Ishikawa (cell line): ENCODE data around the gene RAF1.

Experiments used
- CEBPB ChIP-seq: IDR thresholded peaks from 2 replicates; pipeline ENCODE4 v1.6.1; 2012
- EGR1 ChIP-seq: IDR thresholded peaks from 2 replicates; pipeline ENCODE4 v1.6.1; 2012
- EP300 ChIP-seq: IDR thresholded peaks from 2 replicates; pipeline ENCODE4 v1.6.1; 2012; ENCODE audit warnings: borderline replicate concordance
- FOXM1 ChIP-seq: IDR thresholded peaks from 2 replicates; pipeline ENCODE4 v1.6.1; 2012; ENCODE audit warnings: low read depth, borderline replicate concordance
- NFIC ChIP-seq: IDR thresholded peaks from 2 replicates; pipeline ENCODE4 v1.6.1; 2012
- RAD21 ChIP-seq: IDR thresholded peaks from 2 replicates; pipeline ENCODE4 v1.6.1; 2012; ENCODE audit warnings: low read depth
- TAF1 ChIP-seq: IDR thresholded peaks from 2 replicates; pipeline ENCODE4 v1.6.1; 2012; ENCODE audit warnings: low read depth, mild to moderate bottlenecking
- YY1 ChIP-seq: IDR thresholded peaks from 2 replicates; pipeline ENCODE4 v1.6.1; 2012; ENCODE audit warnings: low read depth
- ZBTB7A ChIP-seq: IDR thresholded peaks from 2 replicates; pipeline ENCODE4 v1.6.1; 2012; ENCODE audit warnings: low read depth
- TF ChIP-seq, protein P1 (sequence below): IDR thresholded peaks from 2 replicates; pipeline ENCODE4 v1.6.1; 2012
- TF ChIP-seq, protein P2 (sequence below): IDR thresholded peaks from 2 replicates; pipeline ENCODE4 v1.6.1; 2012; ENCODE audit warnings: low read depth, mild to moderate bottlenecking
- TF ChIP-seq, protein P3 (sequence below): IDR thresholded peaks from 2 replicates; pipeline ENCODE4 v1.6.1; 2012

DNA sequence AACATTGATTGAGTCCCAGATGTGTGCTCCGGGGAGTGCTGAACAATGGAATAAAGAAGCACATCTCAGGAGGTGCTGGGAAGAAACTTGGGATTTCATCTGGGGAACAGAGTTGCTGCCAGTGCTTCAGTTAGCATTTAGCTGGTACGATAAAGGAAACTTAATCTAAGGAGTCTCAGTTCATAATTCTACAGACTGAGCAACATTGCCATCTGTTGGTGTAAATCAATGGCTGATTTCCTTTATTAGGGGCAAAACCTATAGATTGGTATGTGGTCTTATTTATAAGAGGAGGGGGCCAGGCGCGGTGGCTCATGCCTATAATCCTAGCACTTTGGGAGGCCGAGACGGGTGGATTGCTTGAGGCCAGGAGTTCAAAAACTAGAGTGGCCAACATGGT, 127.5 kb downstream of the RAF1 start:
- TF ChIP-seq EP300 = no peak
- no peak for TF ChIP-seq EGR1
- TF ChIP-seq, protein P1, sequence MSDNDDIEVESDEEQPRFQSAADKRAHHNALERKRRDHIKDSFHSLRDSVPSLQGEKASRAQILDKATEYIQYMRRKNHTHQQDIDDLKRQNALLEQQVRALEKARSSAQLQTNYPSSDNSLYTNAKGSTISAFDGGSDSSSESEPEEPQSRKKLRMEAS = no peak
- no peak for TF ChIP-seq ZBTB7A
- TF ChIP-seq, protein P2, sequence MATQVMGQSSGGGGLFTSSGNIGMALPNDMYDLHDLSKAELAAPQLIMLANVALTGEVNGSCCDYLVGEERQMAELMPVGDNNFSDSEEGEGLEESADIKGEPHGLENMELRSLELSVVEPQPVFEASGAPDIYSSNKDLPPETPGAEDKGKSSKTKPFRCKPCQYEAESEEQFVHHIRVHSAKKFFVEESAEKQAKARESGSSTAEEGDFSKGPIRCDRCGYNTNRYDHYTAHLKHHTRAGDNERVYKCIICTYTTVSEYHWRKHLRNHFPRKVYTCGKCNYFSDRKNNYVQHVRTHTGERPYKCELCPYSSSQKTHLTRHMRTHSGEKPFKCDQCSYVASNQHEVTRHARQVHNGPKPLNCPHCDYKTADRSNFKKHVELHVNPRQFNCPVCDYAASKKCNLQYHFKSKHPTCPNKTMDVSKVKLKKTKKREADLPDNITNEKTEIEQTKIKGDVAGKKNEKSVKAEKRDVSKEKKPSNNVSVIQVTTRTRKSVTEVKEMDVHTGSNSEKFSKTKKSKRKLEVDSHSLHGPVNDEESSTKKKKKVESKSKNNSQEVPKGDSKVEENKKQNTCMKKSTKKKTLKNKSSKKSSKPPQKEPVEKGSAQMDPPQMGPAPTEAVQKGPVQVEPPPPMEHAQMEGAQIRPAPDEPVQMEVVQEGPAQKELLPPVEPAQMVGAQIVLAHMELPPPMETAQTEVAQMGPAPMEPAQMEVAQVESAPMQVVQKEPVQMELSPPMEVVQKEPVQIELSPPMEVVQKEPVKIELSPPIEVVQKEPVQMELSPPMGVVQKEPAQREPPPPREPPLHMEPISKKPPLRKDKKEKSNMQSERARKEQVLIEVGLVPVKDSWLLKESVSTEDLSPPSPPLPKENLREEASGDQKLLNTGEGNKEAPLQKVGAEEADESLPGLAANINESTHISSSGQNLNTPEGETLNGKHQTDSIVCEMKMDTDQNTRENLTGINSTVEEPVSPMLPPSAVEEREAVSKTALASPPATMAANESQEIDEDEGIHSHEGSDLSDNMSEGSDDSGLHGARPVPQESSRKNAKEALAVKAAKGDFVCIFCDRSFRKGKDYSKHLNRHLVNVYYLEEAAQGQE = no peak
- TF ChIP-seq, protein P3, sequence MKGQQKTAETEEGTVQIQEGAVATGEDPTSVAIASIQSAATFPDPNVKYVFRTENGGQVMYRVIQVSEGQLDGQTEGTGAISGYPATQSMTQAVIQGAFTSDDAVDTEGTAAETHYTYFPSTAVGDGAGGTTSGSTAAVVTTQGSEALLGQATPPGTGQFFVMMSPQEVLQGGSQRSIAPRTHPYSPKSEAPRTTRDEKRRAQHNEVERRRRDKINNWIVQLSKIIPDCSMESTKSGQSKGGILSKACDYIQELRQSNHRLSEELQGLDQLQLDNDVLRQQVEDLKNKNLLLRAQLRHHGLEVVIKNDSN = no peak
- no peak for TF ChIP-seq NFIC
- no peak for TF ChIP-seq YY1
- TF ChIP-seq TAF1 = no peak
- no peak for TF ChIP-seq CEBPB
- no peak for TF ChIP-seq FOXM1
- no peak for TF ChIP-seq RAD21
